Measurements from ENCODE around the gene ZNF133. TPM values are rescaled to one million over a fixed set of nuclear protein-coding genes. Genes with fewer than 3 reads are reported as not detected.
"Not testable (repeated sequence)": the region's sequence is repeated elsewhere in the genome, so short reads cannot be mapped to it uniquely, and the experiment has no call there.

ZNF133 gene
- polyA plus RNA-seq (2011; rRNA removed) = 13.3 and 15.0 TPM in 2 replicates
- polyA minus RNA-seq (2011; rRNA and poly(A)+ RNA removed) = 25.7 and 32.0 TPM in 2 replicates

DNA sequence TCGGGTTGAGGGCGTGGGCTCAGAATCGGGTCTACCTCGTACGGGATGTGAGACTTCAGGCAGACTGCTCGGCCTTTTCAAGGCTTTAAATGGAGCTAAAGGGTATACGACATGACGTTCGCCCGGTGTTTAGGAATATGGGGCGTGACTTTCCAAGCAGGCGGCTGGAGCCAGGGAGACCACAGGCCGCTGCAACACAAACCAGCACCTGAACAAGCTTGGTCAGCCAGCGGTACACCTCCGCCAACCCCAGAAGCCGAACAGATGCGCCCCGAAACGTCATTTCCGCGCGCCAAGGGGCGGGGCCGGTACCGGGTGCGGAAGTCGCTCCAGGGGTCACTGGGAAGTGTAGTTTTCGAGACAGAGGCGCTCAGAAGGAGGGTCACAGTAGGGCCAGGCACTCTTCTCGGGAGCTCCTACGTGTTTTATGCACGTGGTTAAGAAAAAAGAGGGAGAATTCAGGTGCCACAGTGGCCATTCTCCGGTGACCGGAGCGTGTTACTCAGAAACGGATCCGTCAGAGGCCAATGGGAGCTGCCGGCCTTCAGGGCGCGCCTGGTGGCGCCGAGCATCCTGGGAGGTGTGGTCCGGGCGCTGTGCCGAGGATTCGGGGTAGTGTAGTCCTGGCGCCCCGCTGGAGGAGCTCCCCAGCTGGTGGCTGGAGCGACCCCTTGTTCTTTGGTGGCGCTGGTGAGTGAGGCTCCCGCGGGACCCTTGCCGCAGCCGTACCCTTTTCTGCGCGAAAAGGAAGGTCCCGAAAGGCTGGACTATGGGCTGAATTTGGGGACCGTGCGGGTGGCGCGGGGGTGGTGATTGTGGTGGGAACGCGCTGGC, at the start of gene ZNF133:
Gene ZNF133, plus strand, starts transcription at position 613 of the 834 bp plus-strand sequence. CDS start 17,160 bp downstream, outside the sequence.
- CTCF ChIA-PET = interaction anchor here (1.4 to 1.5 kb wide), 2 partner anchors 11 to 62 kb away, joined by 3 to 5 read pairs; no protein-coding TSS in a partner anchor
- TF ChIP-seq, protein P1, sequence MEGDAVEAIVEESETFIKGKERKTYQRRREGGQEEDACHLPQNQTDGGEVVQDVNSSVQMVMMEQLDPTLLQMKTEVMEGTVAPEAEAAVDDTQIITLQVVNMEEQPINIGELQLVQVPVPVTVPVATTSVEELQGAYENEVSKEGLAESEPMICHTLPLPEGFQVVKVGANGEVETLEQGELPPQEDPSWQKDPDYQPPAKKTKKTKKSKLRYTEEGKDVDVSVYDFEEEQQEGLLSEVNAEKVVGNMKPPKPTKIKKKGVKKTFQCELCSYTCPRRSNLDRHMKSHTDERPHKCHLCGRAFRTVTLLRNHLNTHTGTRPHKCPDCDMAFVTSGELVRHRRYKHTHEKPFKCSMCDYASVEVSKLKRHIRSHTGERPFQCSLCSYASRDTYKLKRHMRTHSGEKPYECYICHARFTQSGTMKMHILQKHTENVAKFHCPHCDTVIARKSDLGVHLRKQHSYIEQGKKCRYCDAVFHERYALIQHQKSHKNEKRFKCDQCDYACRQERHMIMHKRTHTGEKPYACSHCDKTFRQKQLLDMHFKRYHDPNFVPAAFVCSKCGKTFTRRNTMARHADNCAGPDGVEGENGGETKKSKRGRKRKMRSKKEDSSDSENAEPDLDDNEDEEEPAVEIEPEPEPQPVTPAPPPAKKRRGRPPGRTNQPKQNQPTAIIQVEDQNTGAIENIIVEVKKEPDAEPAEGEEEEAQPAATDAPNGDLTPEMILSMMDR (IDR thresholded peaks at IDR 0.05; ENCODE audit: low read depth, low read length) = peak; percentile 11; the same call in 1 of the 2 replicates
- Histone ChIP-seq H3K27me3 (ENCODE audit: control insufficient read depth, insufficient read depth, low read length) (peaks cover 3% of the 10 kb centered on the region), H3K27ac (ENCODE audit: low read depth, low read length) (peak within 1 kb of the TSS; percentile 88), H3K4me3 (ENCODE audit: low read depth, low read length) (peak within 1 kb of the TSS; percentile 90), H3K9me3 (ENCODE audit: control insufficient read depth, insufficient read depth, low read length) (peaks cover 10% of the 10 kb centered on the region)
- peak; percentile 70 for DNase-seq (ENCODE audit: low read depth, low spot score)
- POLR2A ChIA-PET = interaction anchor here (0.5 to 1.3 kb wide), 8 partner anchors 23 to 281 kb away, joined by 3 to 7 read pairs (median 4); partner anchors contain the start of genes DZANK1, KAT14, PET117 and POLR3F

- no peak overlapping the region for H3K4me3 ChIP-seq (ENCODE audit: low read depth, low read length)
- CTCF ChIA-PET = no interaction called here
- POLR2A ChIA-PET = no interaction called here
- H3K27ac ChIP-seq (ENCODE audit: low read depth, low read length) = no peak overlapping the region
- no peaks in the 10 kb centered on the region for H3K9me3 ChIP-seq (ENCODE audit: control insufficient read depth, insufficient read depth, low read length)
- DNase-seq (ENCODE audit: low read depth, low spot score) = no peak
- H3K27me3 ChIP-seq (ENCODE audit: control insufficient read depth, insufficient read depth, low read length) = no peaks in the 10 kb centered on the region
- TF ChIP-seq, protein P1 (IDR thresholded peaks at IDR 0.05; ENCODE audit: low read depth, low read length) = no peak
These were observed 47.3 kb upstream of the ZNF133 start for GRCh38 chr20:18240997-18241396.

- POLR2A ChIA-PET = no interaction called here
- no peak for DNase-seq (ENCODE audit: low read depth, low spot score)
- Histone ChIP-seq H3K9me3 (ENCODE audit: control insufficient read depth, insufficient read depth, low read length) (no peaks in the 10 kb centered on the region), H3K27me3 (ENCODE audit: control insufficient read depth, insufficient read depth, low read length) (no peaks in the 10 kb centered on the region), H3K4me3 (ENCODE audit: low read depth, low read length) (no peak overlapping the region), H3K27ac (ENCODE audit: low read depth, low read length) (no peak overlapping the region)
- CTCF ChIA-PET = no interaction called here
- TF ChIP-seq, protein P1 (IDR thresholded peaks at IDR 0.05; ENCODE audit: low read depth, low read length) = no peak
These were observed 44.5 kb upstream of the ZNF133 start for GRCh38 chr20:18243802-18244201.

DNA sequence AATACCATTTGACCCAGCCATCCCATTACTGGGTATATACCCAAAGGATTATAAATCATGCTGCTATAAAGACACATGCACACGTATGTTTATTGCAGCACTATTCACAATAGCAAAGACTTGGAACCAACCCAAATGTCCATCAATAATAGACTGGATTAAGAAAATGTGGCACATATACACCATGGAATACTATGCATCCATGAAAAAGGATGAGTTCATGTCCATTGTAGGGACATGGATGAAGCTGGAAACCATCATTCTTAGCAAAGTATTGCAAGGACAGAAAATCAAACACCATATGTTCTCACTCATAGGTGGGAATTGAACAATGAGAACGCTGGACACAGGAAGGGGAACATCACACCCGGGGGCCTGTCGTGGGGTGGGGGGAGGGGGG, 39.8 kb upstream of the ZNF133 start:
- DNase-seq (ENCODE audit: low read depth, low spot score); H3K9me3 ChIP-seq (ENCODE audit: control insufficient read depth, insufficient read depth, low read length); POLR2A ChIA-PET; H3K27ac ChIP-seq (ENCODE audit: low read depth, low read length); H3K27me3 ChIP-seq (ENCODE audit: control insufficient read depth, insufficient read depth, low read length); H3K4me3 ChIP-seq (ENCODE audit: low read depth, low read length); CTCF ChIA-PET: not testable (repeated sequence)

DNA sequence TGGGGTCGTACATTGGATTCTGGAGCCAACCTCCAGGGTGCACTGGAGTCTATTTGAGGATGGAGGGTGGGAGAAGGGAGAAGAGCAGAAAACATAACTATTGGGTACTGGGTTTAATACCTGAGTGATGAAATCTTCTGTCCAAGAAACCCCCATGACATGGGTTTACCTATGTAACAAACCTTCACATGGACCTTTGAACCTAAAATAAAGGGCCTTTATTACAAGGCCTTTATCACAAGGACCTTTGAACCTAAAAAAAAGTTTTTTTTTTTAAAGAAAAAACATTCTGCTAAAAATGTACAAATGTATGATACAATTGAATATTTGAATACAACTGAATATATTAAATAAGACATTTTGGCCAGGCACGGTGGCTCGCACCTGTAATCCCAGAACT, 38.1 kb upstream of the ZNF133 start:
- POLR2A ChIA-PET = no interaction called here

More for the DNA sequence above, 38.1 kb upstream of the ZNF133 start:
- no peak overlapping the region for H3K27ac ChIP-seq (ENCODE audit: low read depth, low read length)
- H3K27me3 ChIP-seq (ENCODE audit: control insufficient read depth, insufficient read depth, low read length) = no peaks in the 10 kb centered on the region
- H3K9me3 ChIP-seq (ENCODE audit: control insufficient read depth, insufficient read depth, low read length) = no peaks in the 10 kb centered on the region
- CTCF ChIA-PET = no interaction called here
- H3K4me3 ChIP-seq (ENCODE audit: low read depth, low read length) = no peak overlapping the region
- TF ChIP-seq, protein P1 (IDR thresholded peaks at IDR 0.05; ENCODE audit: low read depth, low read length) = no peak
- no peak for DNase-seq (ENCODE audit: low read depth, low spot score)
